CD4-positive, alpha-beta T cell treated with Interferon alpha-2 for 1 hour (primary cell): ENCODE results near the gene FRMD4A.
"Not testable (repeated sequence)": the region's sequence is repeated elsewhere in the genome, so short reads cannot be mapped to it uniquely, and the experiment has no call there.

Source experiments
- DNase-seq, 2 donors: peaks; one replicate each; pipeline ENCODE4 v3.0.0-alpha.2; 2020 to 2022

The FRMD4A gene

DNA sequence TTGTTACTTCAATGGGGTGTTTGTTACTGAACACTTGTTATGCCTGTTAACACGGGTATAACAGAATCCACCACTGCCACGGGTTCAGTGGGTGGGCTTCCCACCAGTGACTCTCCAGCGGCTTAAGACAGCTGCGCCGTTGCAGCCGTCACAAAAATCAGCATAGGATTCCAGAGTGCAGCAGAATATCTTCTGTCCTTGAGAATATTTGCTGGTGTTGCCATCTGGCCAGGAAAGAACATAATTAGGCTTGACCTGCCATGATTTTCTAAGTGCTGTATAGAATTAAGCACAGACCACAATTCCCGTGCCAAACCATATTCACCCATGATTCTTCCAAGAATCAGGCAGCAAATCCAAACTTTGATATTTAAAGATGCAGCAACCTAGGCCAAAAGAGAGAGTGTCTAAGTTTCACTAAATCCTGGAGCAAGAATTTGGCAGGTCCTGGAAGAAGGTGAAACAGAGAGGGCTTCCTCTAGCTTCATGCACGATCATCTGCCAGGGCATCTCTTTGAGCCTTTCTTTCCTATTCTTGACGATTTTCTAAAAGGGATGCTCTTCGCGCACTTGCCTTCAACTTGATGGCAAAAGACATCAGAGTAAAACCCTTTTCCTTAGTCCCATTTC lies 95.0 kb downstream of the FRMD4A start:
- DNase-seq = no peak

DNA sequence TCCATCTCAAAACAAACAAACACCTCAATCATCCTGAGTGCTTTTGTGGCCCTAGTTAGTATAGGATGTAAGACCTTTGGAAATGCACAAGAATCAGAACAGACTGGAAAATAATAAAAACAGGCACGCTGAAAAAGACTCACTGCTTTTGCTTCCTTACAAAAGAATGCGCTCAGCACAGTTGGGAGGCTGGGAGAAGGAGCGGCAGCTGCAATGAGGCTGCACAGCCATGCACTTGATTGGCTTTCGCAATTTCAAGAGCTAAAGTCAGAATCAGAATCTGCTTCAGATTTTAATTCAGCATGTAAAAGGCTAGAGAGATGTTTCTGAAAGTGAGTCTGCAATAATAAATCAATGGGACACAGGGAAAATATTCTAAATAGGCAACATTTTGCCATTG lies 97.2 kb downstream of the FRMD4A start:
- DNase-seq = no peak

DNA sequence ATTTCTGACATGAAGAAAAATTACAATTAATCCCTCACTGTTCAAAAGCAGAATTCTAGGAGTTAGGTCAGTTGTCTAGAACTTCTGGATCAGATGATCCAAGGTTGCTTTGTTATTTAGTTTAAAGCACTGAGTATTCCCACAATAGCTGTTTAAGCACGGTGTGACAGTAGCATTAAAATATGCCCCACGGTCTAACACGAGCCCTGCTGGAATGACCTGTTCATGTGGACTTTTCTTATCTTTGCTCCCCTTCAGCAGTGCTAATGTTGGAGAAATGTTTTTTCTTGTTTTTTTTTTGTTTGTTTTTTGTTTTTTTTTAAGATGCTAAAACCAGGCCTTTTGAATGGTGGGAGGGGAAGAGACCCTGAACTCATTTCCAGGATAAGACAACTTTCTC lies 101.9 kb downstream of the FRMD4A start:
- not testable (repeated sequence) for DNase-seq

DNA sequence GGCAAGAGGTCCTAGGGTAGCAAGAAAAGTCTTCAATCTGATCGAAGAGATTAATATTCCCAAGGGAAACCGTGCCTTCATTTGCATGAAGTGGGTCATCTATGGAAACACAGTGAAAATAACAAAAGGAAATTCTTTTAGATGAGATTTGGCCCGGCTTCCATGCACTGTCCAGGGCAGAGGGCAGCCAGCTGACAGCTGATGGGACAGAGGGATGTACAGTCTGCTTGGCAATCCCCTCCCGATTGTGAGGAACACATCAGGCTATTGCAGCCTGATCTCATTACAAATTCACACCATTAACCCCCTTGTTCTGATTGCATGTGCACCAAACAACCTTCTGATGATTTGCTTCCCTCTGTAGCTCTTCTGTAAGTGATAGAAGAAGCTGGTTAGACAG lies 105.3 kb downstream of the FRMD4A start:
- no peak for DNase-seq

DNA sequence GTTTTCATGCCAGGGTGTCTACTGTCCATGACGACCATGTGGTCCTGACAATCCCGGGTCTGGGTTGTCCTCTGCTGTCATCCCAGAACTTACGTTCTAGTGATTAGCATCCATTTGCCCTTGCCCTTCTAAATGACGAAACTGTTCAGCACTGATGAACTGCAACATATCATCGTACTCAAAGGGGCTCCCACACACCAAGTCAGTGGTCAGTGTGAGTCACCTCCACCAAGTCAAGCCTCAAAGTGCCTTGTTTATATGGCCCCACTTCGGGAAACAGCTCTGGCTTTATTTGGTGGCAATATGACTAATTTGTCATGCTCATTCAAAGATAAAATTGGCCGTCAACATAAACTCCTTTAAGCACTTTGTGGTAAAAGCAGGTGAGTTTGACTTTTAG lies 110.7 kb downstream of the FRMD4A start:
- no peak for DNase-seq

DNA sequence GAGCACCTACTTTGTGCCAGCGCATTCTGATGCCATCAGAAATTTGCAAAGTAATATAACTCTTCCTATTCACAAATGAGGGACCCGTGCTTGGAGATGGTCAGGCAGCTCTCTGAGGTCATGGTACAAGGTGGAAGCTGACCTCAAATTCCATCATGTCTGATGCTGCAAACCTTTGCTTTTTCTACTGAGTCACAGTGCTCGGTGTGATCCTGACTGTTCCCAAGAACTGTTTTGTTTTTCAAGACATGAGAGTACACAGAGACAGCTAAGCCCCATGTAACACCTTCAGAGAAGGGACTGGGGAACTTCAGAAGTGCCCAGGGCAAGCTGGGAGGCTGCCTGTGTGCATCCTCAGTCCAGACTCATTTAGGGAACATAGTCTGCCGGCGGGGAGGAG lies 111.3 kb downstream of the FRMD4A start:
- no peak for DNase-seq

DNA sequence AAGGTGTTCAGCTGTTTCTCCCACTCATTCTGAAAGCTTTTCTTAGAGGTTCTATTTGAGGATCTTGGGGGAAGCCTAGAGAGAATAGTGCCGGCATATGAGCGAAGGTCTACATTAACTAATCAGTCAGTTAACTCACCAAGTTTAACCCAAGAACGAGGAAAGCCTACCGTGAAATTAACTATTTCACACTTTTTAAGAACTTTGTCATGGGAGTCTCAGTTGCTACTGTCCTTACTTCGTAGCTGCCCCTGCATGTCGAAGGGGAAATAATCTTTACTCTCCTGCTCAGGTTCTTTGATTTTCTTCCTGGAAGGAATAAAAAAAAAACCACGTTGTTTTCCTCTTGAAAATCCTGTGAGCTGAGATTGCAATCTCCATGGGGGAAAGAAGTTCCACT lies 115.1 kb downstream of the FRMD4A start:
- DNase-seq = no peak

DNA sequence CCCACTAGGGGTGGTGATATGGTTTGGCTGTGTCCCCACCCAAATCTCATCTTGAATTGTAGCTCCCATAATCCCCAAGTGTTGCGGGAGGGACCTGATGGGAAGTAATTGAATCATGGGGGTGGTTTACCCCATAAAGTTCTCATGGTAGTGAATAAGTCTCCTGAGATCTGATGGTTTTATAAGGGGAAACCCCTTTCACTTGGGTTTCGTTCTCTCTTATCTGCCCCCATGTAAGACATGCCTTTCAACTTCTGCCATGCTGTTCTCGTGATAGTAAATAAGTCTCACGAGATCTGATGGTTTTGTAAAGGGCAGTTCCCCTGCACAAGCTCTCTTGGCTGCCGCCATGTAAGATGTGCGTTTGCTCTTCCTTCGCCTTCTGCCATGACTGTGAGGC lies 117.0 kb downstream of the FRMD4A start:
- DNase-seq = not testable (repeated sequence)

DNA sequence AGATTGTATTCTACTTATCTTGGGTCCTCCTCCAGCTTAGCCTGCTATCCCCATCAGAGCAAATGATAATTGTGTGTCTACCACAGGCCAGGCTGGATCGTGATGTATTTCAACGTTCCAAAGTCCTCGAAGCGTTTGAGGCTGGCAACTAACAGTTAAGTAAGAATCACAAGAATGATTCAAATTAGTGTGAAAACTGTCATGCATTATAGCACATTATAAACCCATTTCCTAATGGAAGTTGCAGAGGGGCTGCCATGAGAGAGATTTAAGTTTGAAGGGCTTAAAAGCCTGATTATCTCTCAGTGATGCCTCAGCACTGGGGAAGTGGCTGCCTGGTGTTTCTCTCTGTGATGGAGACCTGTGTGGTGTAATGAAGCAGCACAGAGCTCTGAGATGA lies 119.1 kb downstream of the FRMD4A start:
- no peak for DNase-seq

DNA sequence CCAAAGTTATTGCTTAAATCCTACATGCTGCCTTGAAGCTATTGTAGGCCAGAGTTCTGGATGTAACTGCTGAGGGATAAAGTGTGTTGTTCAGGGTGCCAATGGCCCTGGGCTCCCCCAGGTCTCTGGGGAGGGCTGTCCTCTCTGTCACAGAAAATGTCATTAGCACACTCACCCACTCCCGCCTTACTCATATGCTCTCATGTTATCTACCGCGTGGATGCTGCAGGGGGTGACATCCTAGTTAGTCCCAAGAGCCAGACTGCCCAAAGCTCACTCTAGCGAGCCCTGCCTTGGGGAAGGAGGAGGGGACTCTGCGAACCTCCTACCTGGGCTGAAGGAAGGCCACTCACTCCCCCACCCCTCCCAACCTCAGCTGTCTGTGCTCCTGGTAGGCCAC lies 122.5 kb downstream of the FRMD4A start:
- DNase-seq = no peak

DNA sequence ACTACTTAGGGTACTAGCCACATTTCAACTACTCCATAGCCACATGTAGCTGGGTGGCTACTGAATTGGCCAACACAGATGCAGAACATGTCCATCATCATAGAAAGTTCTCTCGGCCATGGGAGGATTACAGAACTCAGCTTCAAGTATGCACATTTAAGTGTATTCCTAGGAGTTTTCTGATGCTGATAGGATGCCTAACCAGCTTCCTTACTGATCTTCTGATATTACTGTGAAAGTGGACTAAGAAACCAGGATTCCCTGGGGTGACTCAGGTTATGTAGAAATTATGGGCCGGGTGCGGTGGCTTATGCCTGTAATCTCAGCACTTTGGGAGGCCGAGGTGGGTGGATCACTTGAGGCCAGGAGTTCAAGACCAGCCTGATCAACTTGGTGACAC lies 125.5 kb downstream of the FRMD4A start:
- no peak for DNase-seq

DNA sequence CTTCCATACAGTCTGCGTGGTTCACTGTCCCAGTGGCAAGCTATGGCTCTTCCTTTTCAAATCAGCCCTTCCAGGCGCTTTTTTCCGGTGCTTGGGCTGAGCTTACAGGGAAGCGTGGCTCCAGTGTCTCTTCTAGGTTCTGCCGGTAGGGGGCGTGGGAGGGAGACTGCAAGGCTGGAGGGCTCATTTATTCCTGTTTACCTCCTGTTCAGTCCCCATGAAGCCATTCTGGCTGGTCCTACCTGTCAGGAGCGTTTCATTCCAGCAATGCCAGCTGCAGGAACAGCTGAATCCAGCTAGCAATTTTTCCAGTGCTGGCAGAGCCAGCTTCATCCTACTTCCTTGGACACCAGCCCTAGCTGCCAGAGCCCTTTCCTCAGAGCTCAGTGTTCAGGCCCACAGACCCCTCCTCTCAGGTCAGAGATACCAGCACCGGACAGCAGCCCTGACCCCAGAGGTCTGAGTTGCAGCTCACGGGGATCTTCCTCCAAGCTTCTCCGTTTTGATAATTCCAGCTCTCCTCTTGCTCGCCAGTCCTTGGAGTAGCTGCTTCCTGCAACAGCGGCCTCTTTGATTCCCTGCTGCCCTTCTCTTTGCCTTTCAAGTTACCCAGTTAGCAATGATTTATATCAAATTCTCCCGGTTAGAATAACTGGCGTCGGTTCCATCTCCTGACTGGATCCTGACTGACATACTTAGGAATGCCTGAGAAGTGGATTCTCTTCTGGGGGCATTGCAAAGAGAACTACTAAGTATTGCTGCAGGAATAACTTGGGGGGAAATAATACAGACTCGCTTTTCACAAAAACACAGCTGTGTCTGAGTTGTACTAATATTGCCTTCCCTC lies 129.8 kb downstream of the FRMD4A start:
- DNase-seq = no peak

DNA sequence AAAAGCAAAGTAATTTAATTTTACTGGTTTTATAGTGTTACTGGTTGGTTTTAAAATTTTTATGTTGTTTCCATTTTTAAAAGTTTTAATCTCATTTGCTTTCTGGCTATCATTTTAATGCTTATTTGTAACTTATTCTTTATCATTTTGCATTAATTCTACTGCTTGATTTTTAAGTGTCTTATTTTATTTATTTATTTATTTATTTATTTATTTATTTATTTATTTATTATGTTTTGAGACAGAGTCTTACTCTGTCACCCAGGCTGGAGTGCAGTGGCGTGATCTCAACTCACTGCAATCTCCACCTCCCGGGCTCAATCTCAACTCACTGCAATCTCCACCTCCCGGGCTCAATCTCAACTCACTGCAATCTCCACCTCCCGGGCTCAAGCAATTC lies 131.6 kb downstream of the FRMD4A start:
- not testable (repeated sequence) for DNase-seq

DNA sequence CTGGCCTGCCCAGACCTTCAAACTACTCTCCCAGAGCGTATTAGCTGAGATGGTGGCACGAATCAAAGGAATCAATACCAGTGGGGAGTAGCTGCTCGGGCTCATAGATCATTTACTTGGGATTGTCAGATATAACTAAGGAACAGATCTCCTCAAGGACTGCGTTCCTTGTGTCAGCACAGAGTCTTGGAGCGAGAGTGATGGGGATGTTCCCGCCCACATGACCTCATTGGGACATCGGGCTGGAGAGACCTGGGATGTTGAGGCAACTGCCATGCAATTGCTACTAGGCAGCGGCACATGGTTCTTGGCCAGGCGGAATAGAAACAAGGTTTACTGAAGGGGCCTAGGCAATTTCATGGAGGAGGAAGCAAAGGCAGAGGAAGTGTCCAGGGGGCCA lies 132.6 kb downstream of the FRMD4A start:
- no peak for DNase-seq

DNA sequence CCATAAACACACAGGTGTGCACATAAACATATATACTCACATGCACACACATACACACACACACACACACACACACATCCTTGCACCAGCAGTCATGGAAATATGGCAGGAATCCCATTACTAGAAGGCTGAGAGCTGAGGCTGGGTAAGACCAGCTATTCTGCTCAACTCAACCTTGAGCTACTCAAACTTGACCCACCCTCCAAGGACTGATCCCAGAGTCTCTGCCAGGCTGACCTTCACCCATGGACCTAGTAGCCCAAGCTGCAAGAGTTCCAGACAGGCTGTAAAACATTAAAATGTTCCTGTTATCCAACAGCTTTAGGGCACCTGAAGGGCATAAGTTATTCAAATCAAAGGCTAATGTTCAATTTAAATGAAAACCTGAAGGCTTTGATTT lies 134.6 kb downstream of the FRMD4A start:
- no peak for DNase-seq

DNA sequence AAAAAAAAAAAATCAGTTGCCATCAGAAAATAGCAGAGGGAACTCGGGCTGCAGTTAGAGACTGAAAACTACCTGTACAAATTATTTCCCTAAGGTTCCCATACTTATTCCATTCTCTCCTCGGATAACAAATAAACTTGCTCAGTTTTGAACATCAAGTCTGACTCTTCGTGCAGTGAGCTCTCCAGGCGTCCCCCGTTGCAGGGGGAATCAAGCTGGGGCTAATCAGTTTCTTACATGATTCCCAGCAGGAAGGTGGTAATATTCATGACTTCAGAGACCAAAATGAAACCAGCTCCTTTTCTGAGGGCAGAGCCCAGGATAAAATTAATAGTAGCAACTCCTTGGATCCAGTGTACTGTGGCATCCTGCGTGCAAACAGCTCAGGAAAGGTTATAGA lies 135.3 kb downstream of the FRMD4A start:
- DNase-seq = no peak

DNA sequence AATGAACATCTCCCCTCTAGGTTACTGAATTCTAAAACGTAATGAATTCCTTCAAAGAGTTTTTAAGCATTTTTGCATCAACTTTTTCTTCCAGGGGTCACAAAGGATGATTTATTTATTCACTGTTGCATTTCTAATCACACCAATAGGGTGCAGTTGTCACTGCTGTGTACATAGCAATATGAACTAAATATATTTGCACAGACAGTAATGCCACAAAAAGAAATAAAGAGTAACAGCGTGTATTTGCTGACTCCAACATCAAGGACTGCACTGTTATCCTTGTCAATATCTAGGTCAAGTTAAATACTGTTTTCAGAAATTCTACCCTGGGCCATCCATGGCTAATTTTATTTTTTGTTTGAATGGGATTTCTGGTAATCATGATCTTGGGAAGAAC lies 138.0 kb downstream of the FRMD4A start:
- no peak for DNase-seq

DNA sequence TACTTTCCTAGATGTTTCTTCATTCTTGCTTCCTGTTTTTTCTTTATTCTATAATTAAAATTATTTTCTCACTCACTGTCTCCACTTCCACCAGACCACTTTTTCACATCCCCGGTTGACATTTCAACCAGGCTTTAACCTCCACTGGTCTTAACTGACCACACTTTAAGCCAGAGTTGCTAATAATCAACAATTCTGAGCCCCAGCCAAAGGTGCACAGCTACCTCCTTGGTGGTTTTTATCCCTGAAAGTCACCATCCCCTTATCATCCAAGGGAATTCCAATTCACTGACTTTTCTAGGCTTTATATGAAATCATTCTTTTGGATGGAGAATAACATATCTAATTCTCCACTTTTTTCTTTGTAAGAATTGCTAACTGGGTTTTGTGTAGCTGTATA lies 138.9 kb downstream of the FRMD4A start:
- no peak for DNase-seq

DNA sequence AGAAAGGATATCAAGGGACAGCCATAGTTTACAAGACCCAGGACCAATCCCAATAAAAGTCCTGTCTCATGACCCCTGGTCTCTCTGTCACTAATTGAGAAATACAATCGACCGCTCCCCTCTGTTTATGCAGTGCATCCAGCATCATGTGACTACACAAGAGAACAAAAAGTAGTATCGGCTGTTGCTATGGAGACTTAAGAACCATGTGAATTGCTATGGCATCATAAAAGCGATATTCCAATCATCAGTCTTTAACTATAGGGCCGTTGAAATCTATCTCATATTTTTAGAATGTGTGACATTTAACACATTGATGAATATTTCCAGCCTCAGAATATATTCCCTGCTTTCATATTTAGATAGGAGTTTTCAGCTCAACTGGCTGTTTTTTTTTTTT lies 139.3 kb downstream of the FRMD4A start:
- no peak for DNase-seq

DNA sequence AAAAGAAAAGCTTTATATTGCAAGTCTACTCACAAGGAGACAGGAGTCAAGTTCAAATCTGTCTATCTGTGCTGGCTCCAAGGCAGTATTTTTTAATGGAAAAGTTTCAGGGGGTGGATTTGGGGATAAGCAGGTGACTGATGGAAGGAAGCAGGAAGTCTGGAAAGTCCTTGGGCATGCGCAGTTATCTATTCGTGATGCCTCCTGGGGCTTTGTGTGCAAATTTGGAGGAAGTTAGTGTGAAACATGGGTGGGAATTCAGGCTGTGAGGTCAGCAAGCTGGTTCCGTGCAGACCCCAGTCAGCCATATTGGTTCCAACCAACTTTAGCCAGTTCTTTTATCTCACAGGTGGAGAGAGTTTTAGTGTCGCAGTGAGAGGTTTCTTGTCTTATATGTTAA lies 140.0 kb downstream of the FRMD4A start:
- no peak for DNase-seq

DNA sequence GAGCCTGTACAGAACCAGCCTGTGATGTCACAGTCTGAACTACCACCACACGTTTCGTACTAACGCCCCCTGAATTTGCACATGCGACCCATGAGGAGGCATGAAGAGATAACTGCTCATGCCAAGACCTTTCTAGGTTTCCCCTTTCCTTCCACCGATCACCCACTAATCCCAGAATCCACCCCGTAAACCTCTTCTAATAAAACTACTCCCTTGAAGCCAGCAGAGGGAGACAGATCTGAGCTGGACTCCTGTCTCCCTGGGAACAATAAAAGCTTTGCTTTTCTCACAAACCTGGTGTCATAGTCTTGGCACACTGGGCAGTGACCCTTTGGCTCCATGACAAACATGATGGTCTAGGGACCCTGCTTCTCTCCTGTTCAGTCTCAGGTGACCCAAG lies 144.5 kb downstream of the FRMD4A start:
- peak in 1 of 2 donors; percentile 14 for DNase-seq

DNA sequence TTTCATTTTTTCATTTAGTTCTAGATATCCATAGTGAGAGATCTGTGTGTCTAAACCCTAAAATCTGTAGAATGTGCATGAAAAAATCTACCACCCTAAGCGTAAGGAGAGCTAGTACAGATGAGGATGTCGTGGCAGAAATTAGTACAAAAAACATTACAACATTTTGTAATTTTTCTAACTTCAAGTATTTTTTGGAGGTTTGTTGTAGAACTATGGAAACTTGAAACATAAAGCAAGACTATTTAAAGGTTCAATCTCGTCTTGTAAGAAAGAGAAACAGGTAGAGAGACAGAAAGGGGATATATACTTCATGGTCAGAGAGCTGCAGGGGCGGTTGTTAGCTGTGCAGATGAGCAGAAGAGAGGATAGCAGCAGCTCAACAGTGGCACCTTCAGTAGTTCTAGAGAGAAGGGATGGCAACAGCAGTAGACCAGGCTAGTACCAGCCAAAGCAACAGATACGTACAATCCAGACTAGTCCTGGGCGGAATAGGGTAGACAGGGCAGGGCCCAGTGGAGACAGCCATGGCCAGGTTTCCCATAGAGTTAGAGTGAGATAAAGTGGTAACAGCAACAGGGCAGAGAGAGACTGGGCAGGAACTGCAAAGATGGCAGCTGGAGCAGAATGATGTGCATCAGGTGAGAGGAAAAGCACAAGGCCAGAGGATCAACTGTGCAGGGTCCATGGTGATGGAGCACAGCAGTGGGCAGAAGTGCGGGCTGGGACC lies 145.2 kb downstream of the FRMD4A start:
- DNase-seq = peak; percentile 62 to 74

DNA sequence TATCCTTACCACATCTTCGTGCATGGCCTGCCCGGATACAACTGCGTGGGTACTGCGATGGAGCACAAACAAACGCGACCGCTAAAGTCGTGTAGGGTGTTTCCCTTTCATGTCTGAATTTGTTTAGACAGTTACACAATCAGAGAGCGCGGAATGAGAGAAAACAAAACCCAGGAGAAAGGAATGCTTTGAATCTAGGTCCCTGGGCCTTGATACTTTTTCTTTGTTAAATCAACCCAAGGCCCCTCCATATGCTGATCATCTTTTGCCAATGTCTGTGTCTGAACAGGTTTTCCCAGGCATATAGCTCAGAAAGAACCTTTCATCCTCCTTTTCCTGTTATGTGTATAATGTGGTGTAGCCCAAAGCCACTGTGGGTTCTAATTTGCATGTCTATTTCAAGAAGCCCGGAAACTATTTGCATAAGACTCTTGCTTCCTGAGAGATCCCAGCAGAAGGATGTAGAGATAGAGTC lies 145.8 kb downstream of the FRMD4A start:
- peak; percentile 57 to 80 for DNase-seq

DNA sequence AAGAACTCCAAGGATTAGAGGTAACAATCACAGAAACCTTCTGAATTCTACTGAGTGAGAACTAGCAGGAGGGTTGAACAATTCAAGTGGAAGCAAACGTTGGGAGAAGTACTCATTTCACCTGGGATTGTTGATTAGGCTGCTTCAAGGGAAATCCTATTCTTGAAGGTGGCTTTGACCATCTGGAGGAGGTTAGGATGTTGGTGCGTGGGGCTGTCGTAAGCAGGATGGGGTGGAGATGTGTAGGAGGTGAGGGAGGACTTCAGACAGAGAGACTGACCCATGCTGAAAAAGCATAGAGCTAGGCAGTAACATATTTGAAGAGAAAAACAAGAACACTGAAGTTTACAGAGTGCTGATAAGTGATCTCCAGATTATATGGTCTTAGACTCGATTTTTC lies 147.9 kb downstream of the FRMD4A start:
- DNase-seq = no peak
